Peyer's patch (tissue), 4 donors: Measurements from ENCODE around the gene CBS. TPM values are rescaled to one million over a fixed set of nuclear protein-coding genes. Genes with fewer than 3 reads are reported as not detected.

ENCODE experiments used
- DNase-seq, 3 donors: peaks; one replicate each; pipeline ENCODE4 v3.0.0-alpha.2; 2017 to 2019
- H3K27ac ChIP-seq, 4 donors: fragments of 200-600 bp; sonication (generic); one replicate each; pipeline ENCODE4 v1.5.1; 2016 to 2019
- H3K27me3 ChIP-seq, 2 donors: fragments of 200-600 bp; sonication (generic); one replicate each; pipeline ENCODE4 v1.5.1; 2019
- H3K36me3 ChIP-seq, 3 donors: fragments of 200-600 bp; sonication (generic); one replicate each; pipeline ENCODE4 v1.5.1; 2016 to 2019
- H3K4me1 ChIP-seq, 4 donors: fragments of 200-600 bp; sonication (generic); one replicate each; pipeline ENCODE4 v1.5.1; 2016 to 2019
- H3K4me3 ChIP-seq, 4 donors: fragments of 200-600 bp; sonication (generic); 1 replicate in 3 of 4; 2 replicates in 1 of 4; pipeline ENCODE4 v1.5.1; 2016 to 2019; ENCODE audit warnings: mild to moderate bottlenecking in 1 of 4
- H3K9me3 ChIP-seq, 4 donors: fragments of 200-600 bp; sonication (generic); one replicate each; pipeline ENCODE4 v1.5.1; 2016 to 2019; ENCODE audit warnings: mild to moderate bottlenecking in 1 of 4
- CTCF ChIP-seq, 6 experiments: fragments of 450-650 bp in 4 of 6; fragments of 200-600 bp in 2 of 6; sonication (generic) in 1 of 6; IDR thresholded peaks; one replicate each; pipeline ENCODE4 v1.5.1; 2017 to 2019; ENCODE audit warnings: antibody characterized with exemption in 6 of 6, mild to moderate bottlenecking in 3 of 6, moderate library complexity in 1 of 6
- POLR2A ChIP-seq, 2 donors: fragments of 450-650 bp; IDR thresholded peaks; one replicate each; pipeline ENCODE4 v1.5.1; 2017; ENCODE audit warnings: antibody characterized with exemption in 2 of 2, mild to moderate bottlenecking in 2 of 2, moderate library complexity in 2 of 2
- total RNA-seq, 4 donors: library from RNA; depleted of rRNA; stranded (reverse); fragments of >200 nt; gene quantifications; one replicate each; pipeline ENCODE4 v1.1.0, GENCODE V29; 2016

Gene CBS
- total RNA-seq, 4 donors from 2014 or later, result 24.8 to 59.4 (median 27.1) TPM

GRCh38 chr21:43031121-43031619, 44.5 kb downstream of the CBS start:
- Histone ChIP-seq H3K4me3 (no peak overlapping the region), H3K27ac (no peak overlapping the region), H3K4me1 (no peaks in the 10 kb centered on the region), H3K9me3 (no peaks in the 10 kb centered on the region), H3K36me3 (peaks cover 0 to 41% (median 0%) of the 10 kb centered on the region in 3 donors), H3K27me3 (no peaks in the 10 kb centered on the region)
- no peak for TF ChIP-seq POLR2A (IDR thresholded peaks at IDR 0.05)
- no peak for TF ChIP-seq CTCF (IDR thresholded peaks at IDR 0.05)
- DNase-seq, result no peak

GRCh38 chr21:43029785-43030184, 45.9 kb downstream of the CBS start:
- Histone ChIP-seq H3K4me3 (no peak overlapping the region), H3K27me3 (no peaks in the 10 kb centered on the region), H3K9me3 (no peaks in the 10 kb centered on the region), H3K4me1 (no peaks in the 10 kb centered on the region), H3K36me3 (peaks cover 0 to 53% (median 0%) of the 10 kb centered on the region in 3 donors), H3K27ac (no peak overlapping the region)
- DNase-seq, result no peak
- TF ChIP-seq POLR2A (IDR thresholded peaks at IDR 0.05) (no peak), CTCF (IDR thresholded peaks at IDR 0.05) (no peak)

GRCh38 chr21:43027846-43028731, 47.5 kb downstream of the CBS start:
- no peaks in the 10 kb centered on the region for H3K4me1 ChIP-seq
- TF ChIP-seq POLR2A (IDR thresholded peaks at IDR 0.05), result no peak
- no peak for TF ChIP-seq CTCF (IDR thresholded peaks at IDR 0.05)
- H3K4me3 ChIP-seq, result no peak overlapping the region
- H3K36me3 ChIP-seq, result peaks cover 0 to 56% (median 0%) of the 10 kb centered on the region in 3 donors
- H3K27me3 ChIP-seq, result no peaks in the 10 kb centered on the region
- H3K27ac ChIP-seq, result no peak overlapping the region
- no peak for DNase-seq
- no peaks in the 10 kb centered on the region for H3K9me3 ChIP-seq

- Histone ChIP-seq H3K27ac (no peak overlapping the region), H3K36me3 (peaks cover 0 to 69% (median 0%) of the 10 kb centered on the region in 3 donors), H3K4me1 (no peaks in the 10 kb centered on the region), H3K4me3 (no peak overlapping the region), H3K9me3 (no peaks in the 10 kb centered on the region), H3K27me3 (no peaks in the 10 kb centered on the region)
- TF ChIP-seq CTCF (IDR thresholded peaks at IDR 0.05), result no peak
- no peak for TF ChIP-seq POLR2A (IDR thresholded peaks at IDR 0.05)
- no peak for DNase-seq
These were observed 49.9 kb downstream of the CBS start for GRCh38 chr21:43025636-43026180.

DNA sequence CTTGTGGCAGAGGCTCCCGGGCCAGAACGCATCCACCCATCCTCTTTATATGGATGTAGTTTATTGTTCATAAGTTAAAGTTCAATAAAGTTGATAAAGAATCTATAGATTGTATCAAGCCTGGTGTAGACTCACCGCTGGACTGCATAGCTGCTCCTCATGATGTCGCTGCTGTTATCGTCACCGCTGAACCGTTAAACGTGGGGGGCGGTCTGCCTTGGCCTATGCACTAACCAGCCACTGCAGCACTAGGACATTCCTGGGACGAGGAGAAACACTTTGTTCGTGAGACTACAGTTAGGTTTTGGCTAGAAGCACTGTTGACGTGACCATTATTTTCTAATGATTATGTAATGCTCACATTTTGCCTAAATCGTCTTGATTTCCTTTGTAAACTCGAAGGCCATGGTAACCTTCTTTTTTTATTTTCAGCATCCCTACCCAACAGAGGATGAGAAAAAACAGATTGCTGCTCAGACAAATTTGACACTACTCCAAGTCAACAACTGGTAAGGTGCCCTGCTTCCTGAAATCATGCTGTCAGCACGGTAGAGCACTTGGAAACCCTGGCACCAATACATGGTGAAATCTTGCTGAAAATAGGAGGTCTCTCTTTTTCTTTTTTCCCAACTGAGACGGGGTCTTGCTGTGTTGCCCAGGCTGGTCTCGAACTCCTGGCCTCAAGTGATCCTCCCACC, 51.0 kb downstream of the CBS start:
- H3K27ac ChIP-seq, result no peak overlapping the region
- no peak overlapping the region for H3K4me3 ChIP-seq
- peaks cover 0 to 67% (median 0%) of the 10 kb centered on the region in 3 donors for H3K36me3 ChIP-seq
- H3K9me3 ChIP-seq, result no peaks in the 10 kb centered on the region
- no peaks in the 10 kb centered on the region for H3K4me1 ChIP-seq
- no peak for TF ChIP-seq CTCF (IDR thresholded peaks at IDR 0.05)
- no peak for TF ChIP-seq POLR2A (IDR thresholded peaks at IDR 0.05)
- no peak for DNase-seq
- H3K27me3 ChIP-seq, result no peaks in the 10 kb centered on the region
